ENCODE results near the gene WFDC5.
"Not testable (repeated sequence)": the region's sequence is repeated elsewhere in the genome, so short reads cannot be mapped to it uniquely, and the experiment has no call there.

Gene WFDC5

GRCh38 chr20:45114465-45115385 is at the start of gene WFDC5:
Gene WFDC5 (minus strand): TSS chr20:45115174. CDS start chr20:45115083, 91 bp downstream.
- DNase-seq (ENCODE audit: low read depth in 2 of 2), result no peak

GRCh38 chr20:45163083-45163803 is 48.3 kb upstream of the WFDC5 start:
- DNase-seq (ENCODE audit: low read depth in 2 of 2), result no peak

GRCh38 chr20:45157962-45158361 is 43.0 kb upstream of the WFDC5 start:
- no peak for DNase-seq (ENCODE audit: low read depth in 2 of 2)

- DNase-seq (ENCODE audit: low read depth in 2 of 2), result no peak
These were observed 41.7 kb upstream of the WFDC5 start for GRCh38 chr20:45156713-45157112.

- not testable (repeated sequence) for DNase-seq (ENCODE audit: low read depth in 2 of 2)
These were observed 39.8 kb upstream of the WFDC5 start for GRCh38 chr20:45154794-45155193.

- no peak for DNase-seq (ENCODE audit: low read depth in 2 of 2)
These were observed 39.2 kb upstream of the WFDC5 start for GRCh38 chr20:45154183-45154582.

GRCh38 chr20:45153752-45154151 is 38.8 kb upstream of the WFDC5 start:
- no peak for DNase-seq (ENCODE audit: low read depth in 2 of 2)

GRCh38 chr20:45153147-45153546 is 38.2 kb upstream of the WFDC5 start:
- no peak for DNase-seq (ENCODE audit: low read depth in 2 of 2)

GRCh38 chr20:45152405-45152804 is 37.4 kb upstream of the WFDC5 start:
- no peak for DNase-seq (ENCODE audit: low read depth in 2 of 2)

- no peak for DNase-seq (ENCODE audit: low read depth in 2 of 2)
These were observed 34.1 kb upstream of the WFDC5 start for GRCh38 chr20:45149062-45149461.

- DNase-seq (ENCODE audit: low read depth in 2 of 2), result no peak
These were observed 25.9 kb upstream of the WFDC5 start for GRCh38 chr20:45140836-45141235.

- DNase-seq (ENCODE audit: low read depth in 2 of 2), result not testable (repeated sequence)
These were observed 24.9 kb upstream of the WFDC5 start for GRCh38 chr20:45139733-45140375.

GRCh38 chr20:45138561-45139300 is 23.8 kb upstream of the WFDC5 start:
- peak in 1 of 2 donors; percentile 5 for DNase-seq (ENCODE audit: low read depth in 2 of 2)

- no peak for DNase-seq (ENCODE audit: low read depth in 2 of 2)
These were observed 21.9 kb upstream of the WFDC5 start for GRCh38 chr20:45136911-45137310.

GRCh38 chr20:45128099-45128498 is 13.1 kb upstream of the WFDC5 start:
- DNase-seq (ENCODE audit: low read depth in 2 of 2), result no peak

GRCh38 chr20:45124365-45124764 is 9.4 kb upstream of the WFDC5 start, which contains the start of gene WFDC12:
Gene WFDC12 (minus strand): TSS chr20:45124465. CDS start chr20:45124447, 18 bp downstream.
- no peak for DNase-seq (ENCODE audit: low read depth in 2 of 2)

- DNase-seq (ENCODE audit: low read depth in 2 of 2), result no peak
These were observed 6.4 kb upstream of the WFDC5 start for GRCh38 chr20:45121388-45121787.

- no peak for DNase-seq (ENCODE audit: low read depth in 2 of 2)
These were observed 4.7 kb upstream of the WFDC5 start for GRCh38 chr20:45119556-45120266.

GRCh38 chr20:45118028-45118427 is 3.1 kb upstream of the WFDC5 start:
- no peak for DNase-seq (ENCODE audit: low read depth in 2 of 2)

GRCh38 chr20:45117581-45117980 is 2.6 kb upstream of the WFDC5 start:
- DNase-seq (ENCODE audit: low read depth in 2 of 2), result no peak

GRCh38 chr20:45115829-45116228 is 855 bp upstream of the WFDC5 start:
- DNase-seq (ENCODE audit: low read depth in 2 of 2), result no peak
